SU-DHL-6 (cell line): ENCODE data around the gene FASLG.

Experiments used
- H2AFZ ChIP-seq: fragments of 200-600 bp; sonication (generic); 2 replicates; pipeline ENCODE4 v1.6.1; 2014; ENCODE audit warnings: low read depth, mild to moderate bottlenecking, moderate library complexity, mixed read lengths, antibody characterized with exemption, low read length; ENCODE audit not compliant: severe bottlenecking
- H3F3A ChIP-seq: fragments of 200-600 bp; shearing (Covaris generic); 2 replicates; pipeline ENCODE4 v1.6.0; 2016; ENCODE audit warnings: antibody characterized with exemption, mild to moderate bottlenecking; ENCODE audit not compliant: insufficient read depth
- H3K27ac ChIP-seq: fragments of 200-600 bp; sonication (generic); 2 replicates; pipeline ENCODE4 v1.5.1; 2016; ENCODE audit warnings: low read depth, mild to moderate bottlenecking, low read length, moderate library complexity, mixed read lengths
- H3K27me3 ChIP-seq: fragments of 200-600 bp; sonication (generic), shearing (Covaris generic); 2 replicates; pipeline ENCODE4 v1.6.0; 2014; ENCODE audit warnings: mild to moderate bottlenecking, low read length
- H3K36me3 ChIP-seq: fragments of 200-600 bp; sonication (generic); 2 replicates; pipeline ENCODE4 v1.6.1; 2014; ENCODE audit warnings: mild to moderate bottlenecking, low read length, mixed read lengths
- H3K4me2 ChIP-seq: fragments of 300-600, 200-600 bp; shearing (Covaris generic), sonication (generic); 2 replicates; pipeline ENCODE4 v1.6.0; 2014; ENCODE audit warnings: low read length, low read depth, mild to moderate bottlenecking; ENCODE audit not compliant: poor library complexity, severe bottlenecking
- H3K4me3 ChIP-seq: fragments of 200-600 bp; sonication (generic); 2 replicates; pipeline ENCODE4 v1.5.1; 2014; ENCODE audit warnings: antibody characterized with exemption, low read length, mild to moderate bottlenecking, mixed read lengths; ENCODE audit not compliant: insufficient read depth, poor library complexity, severe bottlenecking
- H3K79me2 ChIP-seq: fragments of 200-600 bp; sonication (generic); 2 replicates; pipeline ENCODE4 v1.6.1; 2014; ENCODE audit warnings: mild to moderate bottlenecking, low read length, moderate library complexity; ENCODE audit not compliant: insufficient read depth
- H3K9ac ChIP-seq: fragments of 200-600 bp; sonication (generic); 2 replicates; pipeline ENCODE4 v1.7.0; 2014; ENCODE audit warnings: mild to moderate bottlenecking, low read length
- H3K9me2 ChIP-seq: fragments of 200-600 bp; sonication (generic); replicated peaks from 2 replicates; pipeline ENCODE4 v1.6.1; 2014; ENCODE audit warnings: low read length; ENCODE audit not compliant: insufficient read depth
- H3K9me3 ChIP-seq: fragments of 200-600 bp; sonication (generic); 2 replicates; pipeline ENCODE4 v1.6.1; 2014; ENCODE audit warnings: low read length, mixed read lengths; ENCODE audit not compliant: insufficient read depth
- H4K20me1 ChIP-seq: fragments of 200-600 bp; sonication (generic); 2 replicates; pipeline ENCODE4 v1.6.1; 2014; ENCODE audit warnings: low read depth, mild to moderate bottlenecking, antibody characterized with exemption, low read length, moderate library complexity, mixed read lengths
- EZH2phosphoT487 ChIP-seq: fragments of 200-600 bp; sonication (generic), shearing (Covaris generic); conservative IDR thresholded peaks from 2 replicates; pipeline ENCODE4 v1.6.1; 2018; ENCODE audit warnings: mild to moderate bottlenecking, antibody characterized with exemption, low read length, moderate library complexity, mixed read lengths
- TF ChIP-seq, protein P1 (sequence below): fragments of 200-600 bp; sonication (generic); IDR thresholded peaks from one replicate; pipeline ENCODE4 v1.5.1; 2017; ENCODE audit warnings: antibody characterized with exemption, mild to moderate bottlenecking, low read length, moderate library complexity; ENCODE audit not compliant: insufficient read depth, poor library complexity, severe bottlenecking

The FASLG gene, protein sequence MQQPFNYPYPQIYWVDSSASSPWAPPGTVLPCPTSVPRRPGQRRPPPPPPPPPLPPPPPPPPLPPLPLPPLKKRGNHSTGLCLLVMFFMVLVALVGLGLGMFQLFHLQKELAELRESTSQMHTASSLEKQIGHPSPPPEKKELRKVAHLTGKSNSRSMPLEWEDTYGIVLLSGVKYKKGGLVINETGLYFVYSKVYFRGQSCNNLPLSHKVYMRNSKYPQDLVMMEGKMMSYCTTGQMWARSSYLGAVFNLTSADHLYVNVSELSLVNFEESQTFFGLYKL

DNA sequence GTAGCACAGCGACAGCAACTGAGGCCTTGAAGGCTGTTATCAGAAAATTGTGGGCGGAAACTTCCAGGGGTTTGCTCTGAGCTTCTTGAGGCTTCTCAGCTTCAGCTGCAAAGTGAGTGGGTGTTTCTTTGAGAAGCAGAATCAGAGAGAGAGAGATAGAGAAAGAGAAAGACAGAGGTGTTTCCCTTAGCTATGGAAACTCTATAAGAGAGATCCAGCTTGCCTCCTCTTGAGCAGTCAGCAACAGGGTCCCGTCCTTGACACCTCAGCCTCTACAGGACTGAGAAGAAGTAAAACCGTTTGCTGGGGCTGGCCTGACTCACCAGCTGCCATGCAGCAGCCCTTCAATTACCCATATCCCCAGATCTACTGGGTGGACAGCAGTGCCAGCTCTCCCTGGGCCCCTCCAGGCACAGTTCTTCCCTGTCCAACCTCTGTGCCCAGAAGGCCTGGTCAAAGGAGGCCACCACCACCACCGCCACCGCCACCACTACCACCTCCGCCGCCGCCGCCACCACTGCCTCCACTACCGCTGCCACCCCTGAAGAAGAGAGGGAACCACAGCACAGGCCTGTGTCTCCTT lies at the start of gene FASLG:
Gene FASLG, plus strand, starts transcription at position 233 of the 583 bp plus-strand sequence. Its CDS starts 99 bp downstream, at position 332.
- Histone ChIP-seq H3K4me2 (no peak within 1 kb of the TSS), H3K4me3 (no peak within 1 kb of the TSS), H3K9me2 (no peaks in the 10 kb centered on the region), H3K79me2 (no peaks in the 10 kb centered on the region), H4K20me1 (no peaks in the 10 kb centered on the region), H3K9me3 (no peaks in the 10 kb centered on the region), H3K36me3 (no peaks in the 10 kb centered on the region), H3F3A (no peaks in the 10 kb centered on the region), H3K27ac (no peak within 1 kb of the TSS), H3K9ac (no peak within 1 kb of the TSS), H2AFZ (no peak within 1 kb of the TSS), H3K27me3 (no peaks in the 10 kb centered on the region)
- no peak for TF ChIP-seq EZH2phosphoT487

DNA sequence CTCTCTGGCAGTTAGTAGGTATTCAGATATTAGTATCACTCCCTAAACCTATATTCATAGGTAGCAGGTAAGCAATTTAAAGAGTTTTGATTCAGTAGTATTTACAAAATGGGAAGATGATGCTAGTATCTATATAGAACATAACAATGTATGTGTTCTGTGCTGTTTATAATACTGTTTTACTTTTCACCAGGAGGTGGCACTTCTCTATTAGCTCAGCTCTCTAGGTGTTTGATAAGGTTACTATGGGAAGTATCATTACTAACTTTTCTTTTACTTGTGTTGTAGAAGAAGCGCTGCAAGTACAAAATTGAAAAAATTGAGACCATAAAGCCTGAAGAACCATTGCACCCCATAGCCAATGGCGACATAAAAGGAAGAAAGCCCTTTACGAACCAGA lies 49.4 kb upstream of the FASLG start:
- no peaks in the 10 kb centered on the region for H3K27me3 ChIP-seq
- no peak overlapping the region for H3K4me2 ChIP-seq
- H3K9ac ChIP-seq: no peak overlapping the region
- H4K20me1 ChIP-seq: no peaks in the 10 kb centered on the region
- H3K36me3 ChIP-seq: peaks cover 4% of the 10 kb centered on the region; the same call in 1 of the 2 replicates
- no peaks in the 10 kb centered on the region for H3K79me2 ChIP-seq
- no peak overlapping the region for H3K27ac ChIP-seq
- H3K4me3 ChIP-seq: no peak overlapping the region
- no peaks in the 10 kb centered on the region for H3K9me2 ChIP-seq
- H3F3A ChIP-seq: no peaks in the 10 kb centered on the region
- no peaks in the 10 kb centered on the region for H3K9me3 ChIP-seq
- H2AFZ ChIP-seq: no peak overlapping the region
- TF ChIP-seq, protein P1, sequence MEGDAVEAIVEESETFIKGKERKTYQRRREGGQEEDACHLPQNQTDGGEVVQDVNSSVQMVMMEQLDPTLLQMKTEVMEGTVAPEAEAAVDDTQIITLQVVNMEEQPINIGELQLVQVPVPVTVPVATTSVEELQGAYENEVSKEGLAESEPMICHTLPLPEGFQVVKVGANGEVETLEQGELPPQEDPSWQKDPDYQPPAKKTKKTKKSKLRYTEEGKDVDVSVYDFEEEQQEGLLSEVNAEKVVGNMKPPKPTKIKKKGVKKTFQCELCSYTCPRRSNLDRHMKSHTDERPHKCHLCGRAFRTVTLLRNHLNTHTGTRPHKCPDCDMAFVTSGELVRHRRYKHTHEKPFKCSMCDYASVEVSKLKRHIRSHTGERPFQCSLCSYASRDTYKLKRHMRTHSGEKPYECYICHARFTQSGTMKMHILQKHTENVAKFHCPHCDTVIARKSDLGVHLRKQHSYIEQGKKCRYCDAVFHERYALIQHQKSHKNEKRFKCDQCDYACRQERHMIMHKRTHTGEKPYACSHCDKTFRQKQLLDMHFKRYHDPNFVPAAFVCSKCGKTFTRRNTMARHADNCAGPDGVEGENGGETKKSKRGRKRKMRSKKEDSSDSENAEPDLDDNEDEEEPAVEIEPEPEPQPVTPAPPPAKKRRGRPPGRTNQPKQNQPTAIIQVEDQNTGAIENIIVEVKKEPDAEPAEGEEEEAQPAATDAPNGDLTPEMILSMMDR: no peak
- TF ChIP-seq EZH2phosphoT487: no peak

DNA sequence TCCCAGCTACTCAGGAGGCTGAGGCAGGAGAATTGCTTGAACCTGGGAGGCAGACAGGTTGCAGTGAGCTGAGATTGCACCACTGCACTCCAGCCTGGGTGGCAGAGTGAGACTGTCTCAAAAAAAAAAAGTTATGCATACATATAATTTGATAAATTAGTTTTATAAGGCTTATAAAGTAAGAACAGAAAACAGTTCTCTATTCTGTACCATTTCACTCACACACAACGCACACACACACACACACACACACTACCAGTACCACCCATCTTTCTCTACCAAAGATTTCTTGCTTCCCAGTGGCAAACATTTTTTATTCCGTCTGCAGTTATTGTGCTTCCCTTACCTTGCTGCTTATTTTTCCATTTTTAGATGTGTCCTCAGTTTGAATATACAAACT lies 46.4 kb upstream of the FASLG start:
- TF ChIP-seq, protein P1: no peak
- TF ChIP-seq EZH2phosphoT487: no peak
- no peaks in the 10 kb centered on the region for H3K9me3 ChIP-seq
- H4K20me1 ChIP-seq: no peaks in the 10 kb centered on the region
- H3K4me3 ChIP-seq: no peak overlapping the region
- no peak overlapping the region for H2AFZ ChIP-seq
- H3K9me2 ChIP-seq: no peaks in the 10 kb centered on the region
- H3K79me2 ChIP-seq: no peaks in the 10 kb centered on the region
- no peaks in the 10 kb centered on the region for H3F3A ChIP-seq
- no peak overlapping the region for H3K27ac ChIP-seq
- peaks cover 4% of the 10 kb centered on the region; the same call in 1 of the 2 replicates for H3K36me3 ChIP-seq
- H3K27me3 ChIP-seq: no peaks in the 10 kb centered on the region
- H3K9ac ChIP-seq: no peak overlapping the region
- H3K4me2 ChIP-seq: no peak overlapping the region

DNA sequence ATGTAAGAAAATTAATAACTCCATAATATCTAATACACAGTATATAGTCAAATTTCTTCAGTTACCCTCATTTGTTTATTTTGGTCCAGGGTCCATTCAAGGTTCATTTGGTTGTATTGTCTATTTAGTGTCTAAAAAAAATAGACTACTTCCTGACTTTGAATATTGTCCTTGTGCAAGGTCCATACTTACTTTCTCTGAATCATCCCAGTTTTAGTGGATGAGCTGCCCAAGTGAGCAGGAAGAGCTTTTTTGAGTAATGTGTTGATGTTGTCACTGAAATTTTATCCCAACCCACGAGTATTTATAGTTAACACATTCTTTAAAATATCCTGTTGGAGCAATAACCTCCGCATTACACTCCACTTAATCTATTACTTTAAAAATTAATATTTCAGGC lies 45.6 kb upstream of the FASLG start:
- Histone ChIP-seq H3K9ac (no peak overlapping the region), H3K9me3 (no peaks in the 10 kb centered on the region), H3K4me3 (no peak overlapping the region), H3F3A (no peaks in the 10 kb centered on the region), H2AFZ (no peak overlapping the region), H3K27ac (no peak overlapping the region), H3K9me2 (no peaks in the 10 kb centered on the region), H3K4me2 (no peak overlapping the region), H3K36me3 (peaks cover 4% of the 10 kb centered on the region; the same call in 1 of the 2 replicates), H3K27me3 (no peaks in the 10 kb centered on the region), H3K79me2 (no peaks in the 10 kb centered on the region), H4K20me1 (no peaks in the 10 kb centered on the region)
- no peak for TF ChIP-seq EZH2phosphoT487
- TF ChIP-seq, protein P1: no peak
